CD14-positive monocyte (primary cell): Measurements from ENCODE around the gene RAB26. TPM values are rescaled to one million over a fixed set of nuclear protein-coding genes. Genes with fewer than 3 reads are reported as not detected.

Experiments
- DNase-seq, 3 donors: peaks; one replicate each; pipeline ENCODE4 v3.0.0-alpha.2; 2011 to 2022
- H2AFZ ChIP-seq: 2 replicates; pipeline ENCODE4 v1.6.0; 2012; ENCODE audit warnings: mild to moderate bottlenecking, low read depth, low read length, inconsistent platforms; ENCODE audit not compliant: insufficient read depth, poor library complexity, severe bottlenecking
- H3K27ac ChIP-seq, 2 donors: 1 replicate in 1 of 2; 2 replicates in 1 of 2; pipeline ENCODE4 v1.5.1; 2012 to 2013; ENCODE audit warnings: low read length in 2 of 2, control low read depth in 1 of 2, inconsistent platforms in 1 of 2, low read depth in 1 of 2, mild to moderate bottlenecking in 1 of 2
- H3K27me3 ChIP-seq, 2 donors: one replicate each; pipeline versions ENCODE4 v1.6.0 to v1.6.1; 2011 to 2013; ENCODE audit warnings: low read length in 2 of 2; ENCODE audit not compliant: control insufficient read depth in 2 of 2, insufficient read depth in 2 of 2
- H3K36me3 ChIP-seq, 2 donors: replicated peaks in 1 of 2; 1 replicate in 1 of 2; 2 replicates in 1 of 2; pipeline versions ENCODE4 v1.5.1 to v1.6.1; 2012 to 2013; ENCODE audit warnings: low read length in 2 of 2, control low read depth in 1 of 2, inconsistent platforms in 1 of 2, mild to moderate bottlenecking in 1 of 2; ENCODE audit not compliant: insufficient read depth in 2 of 2, control insufficient read depth in 1 of 2
- H3K4me1 ChIP-seq, 2 donors: 1 replicate in 1 of 2; 2 replicates in 1 of 2; pipeline versions ENCODE4 v1.5.1 to v1.6.1; 2012 to 2013; ENCODE audit warnings: low read length in 2 of 2, control low read depth in 1 of 2, inconsistent platforms in 1 of 2, mild to moderate bottlenecking in 1 of 2, moderate library complexity in 1 of 2; ENCODE audit not compliant: insufficient read depth in 2 of 2, control insufficient read depth in 1 of 2
- H3K4me2 ChIP-seq: replicated peaks from 2 replicates; pipeline ENCODE3; 2012; ENCODE audit warnings: low read length, moderate library complexity, mild to moderate bottlenecking; ENCODE audit not compliant: poor library complexity, severe bottlenecking; ENCODE audit errors: extremely low read depth
- H3K4me3 ChIP-seq, 3 experiments: fragments of 200-600 bp in 1 of 3; sonication (generic) in 1 of 3; replicated peaks in 1 of 3; 1 replicate in 2 of 3; 2 replicates in 1 of 3; pipeline ENCODE4 v1.5.1; 2011 to 2013; ENCODE audit warnings: low read length in 3 of 3, mild to moderate bottlenecking in 3 of 3, control low read depth in 2 of 3, low read depth in 2 of 3, inconsistent platforms in 1 of 3, moderate library complexity in 1 of 3
- H3K79me2 ChIP-seq: 2 replicates; pipeline ENCODE4 v1.6.0; 2012; ENCODE audit warnings: mild to moderate bottlenecking, control low read depth, inconsistent platforms, low read length, moderate library complexity; ENCODE audit not compliant: insufficient read depth
- H3K9ac ChIP-seq: 2 replicates; pipeline ENCODE4 v1.6.0; 2017; ENCODE audit warnings: low read length, mild to moderate bottlenecking; ENCODE audit not compliant: insufficient read depth, poor library complexity, severe bottlenecking
- H3K9me3 ChIP-seq, 2 donors: replicated peaks in 1 of 2; 1 replicate in 1 of 2; 2 replicates in 1 of 2; pipeline versions ENCODE4 v1.5.1 to v1.6.1; 2012 to 2013; ENCODE audit warnings: low read length in 2 of 2, control low read depth in 1 of 2; ENCODE audit not compliant: control insufficient read depth in 1 of 2, insufficient read depth in 1 of 2
- H4K20me1 ChIP-seq: 2 replicates; pipeline ENCODE4 v1.6.0; 2012; ENCODE audit warnings: mild to moderate bottlenecking, low read length, control low read depth, moderate library complexity; ENCODE audit not compliant: insufficient read depth
- H3K27ac Mint-ChIP-seq, 7 donors: one replicate each; pipeline ENCODE4 v1.8.0; 2020; ENCODE audit warnings: mild to moderate bottlenecking in 7 of 7, mixed read lengths in 7 of 7, moderate library complexity in 6 of 7, inconsistent platforms in 2 of 7
- H3K27me3 Mint-ChIP-seq, 3 donors: one replicate each; pipeline ENCODE4 v1.8.0; 2021 to 2022; ENCODE audit warnings: low read depth in 3 of 3, mild to moderate bottlenecking in 3 of 3, mixed read lengths in 3 of 3, moderate library complexity in 3 of 3, inconsistent platforms in 1 of 3
- H3K36me3 Mint-ChIP-seq, 2 donors: one replicate each; pipeline ENCODE4 v1.8.0; 2020; ENCODE audit warnings: mixed read lengths in 2 of 2, inconsistent platforms in 1 of 2, mild to moderate bottlenecking in 1 of 2
- H3K4me1 Mint-ChIP-seq: one replicate; pipeline ENCODE4 v1.8.0; 2020; ENCODE audit warnings: mild to moderate bottlenecking, mixed read lengths
- H3K4me3 Mint-ChIP-seq, 2 donors: one replicate each; pipeline ENCODE4 v1.8.0; 2020; ENCODE audit warnings: mild to moderate bottlenecking in 2 of 2, mixed read lengths in 2 of 2, moderate library complexity in 1 of 2
- H3K9me3 Mint-ChIP-seq, 7 donors: one replicate each; pipeline ENCODE4 v1.8.0; 2020 to 2022; ENCODE audit warnings: mixed read lengths in 7 of 7, mild to moderate bottlenecking in 6 of 7, moderate library complexity in 6 of 7, inconsistent platforms in 2 of 7
- CTCF ChIP-seq: fragments of 200-600 bp; IDR thresholded peaks from one replicate; pipeline ENCODE4 v1.8.0; 2022; ENCODE audit warnings: antibody characterized with exemption, mild to moderate bottlenecking
- WGBS: methylation state at CpG from one replicate; pipeline ENCODE4 v1.1.5; 2013; ENCODE audit warnings: missing lambda C conversion rate; ENCODE audit not compliant: insufficient coverage; 5-methylcytosine and 5-hydroxymethylcytosine counted together
- intact Hi-C, 2 donors: fragments of 100-400 bp; cut with micrococcal nuclease; formaldehyde crosslinking; loops; one replicate each; pipeline versions ENCODE4 v1.15.0 to v1.15.1; 2023
- polyA plus RNA-seq, 3 donors: library from polyadenylated mRNA; depleted of rRNA in 1 of 3; unstranded in 2 of 3; stranded (reverse) in 1 of 3; fragments of 300-500 nt in 2 of 3; fragments of >200 nt in 1 of 3; fragmentation: Illumina TruSeq in 2 of 3; gene quantifications; 1 replicate in 2 of 3; 2 replicates in 1 of 3; pipeline ENCODE4 v1.2.3, GENCODE V29; 2012 to 2021

RAB26 gene
- polyA plus RNA-seq, 3 donors = not detected

- peak within 1 kb of the TSS; percentile 73 for H3K9ac ChIP-seq
- H3K27ac Mint-ChIP-seq = peak within 1 kb of the TSS; percentile 89 to 95 (median 90)
- TF ChIP-seq CTCF = no peak
- H3K27ac ChIP-seq = peak within 1 kb of the TSS; percentile 62 to 86
- peaks cover 38 to 49% of the 10 kb centered on the region in 2 donors for H3K4me1 ChIP-seq
- H3K4me1 Mint-ChIP-seq = peaks cover 55% of the 10 kb centered on the region
- H2AFZ ChIP-seq = peak within 1 kb of the TSS; percentile 78
- H3K4me3 Mint-ChIP-seq = peak within 1 kb of the TSS; percentile 96 to 97
- H3K9me3 Mint-ChIP-seq = no peaks in the 10 kb centered on the region
- H3K36me3 ChIP-seq = peaks cover 3 to 9% of the 10 kb centered on the region in 2 donors
- peak within 1 kb of the TSS; percentile 89 for H3K4me2 ChIP-seq
- peak; percentile 100 for DNase-seq
- peaks cover 2 to 5% (median 5%) of the 10 kb centered on the region in 3 donors for H3K27me3 Mint-ChIP-seq
- H3K9me3 ChIP-seq = no peaks in the 10 kb centered on the region
- H3K27me3 ChIP-seq = peaks cover 0 to 3% of the 10 kb centered on the region in 2 donors
- H3K4me3 ChIP-seq = peak within 1 kb of the TSS; percentile 86 to 97 (median 91)
- intact Hi-C loops = loop anchor here (2.0 to 10.0 kb wide), 5 partner anchors 49 to 349 kb away; partner anchors contain the start of genes MLST8 (in 2 of the 2), MSRB1 (in 1 of the 2), NTHL1 (in 1 of the 2) and TSC2 (in 1 of the 2)
- H3K79me2 ChIP-seq = peaks cover 81% of the 10 kb centered on the region
- peaks cover 91% of the 10 kb centered on the region for H4K20me1 ChIP-seq
- WGBS = under 1% methylated on average over 78 of the region's 94 CpGs
- H3K36me3 Mint-ChIP-seq = peaks cover 12 to 15% of the 10 kb centered on the region in 2 donors
These were observed 6.9 kb downstream of the RAB26 start, which contains the start of gene TRAF7 for GRCh38 chr16:2155091-2155950. TRAF7 (plus strand) TSS chr16:2155782; CDS start chr16:2163921, 8,139 bp downstream.
